Measurements from ENCODE around the gene BCL7C.
"Not testable (repeated sequence)": the region's sequence is repeated elsewhere in the genome, so short reads cannot be mapped to it uniquely, and the experiment has no call there.

DNA sequence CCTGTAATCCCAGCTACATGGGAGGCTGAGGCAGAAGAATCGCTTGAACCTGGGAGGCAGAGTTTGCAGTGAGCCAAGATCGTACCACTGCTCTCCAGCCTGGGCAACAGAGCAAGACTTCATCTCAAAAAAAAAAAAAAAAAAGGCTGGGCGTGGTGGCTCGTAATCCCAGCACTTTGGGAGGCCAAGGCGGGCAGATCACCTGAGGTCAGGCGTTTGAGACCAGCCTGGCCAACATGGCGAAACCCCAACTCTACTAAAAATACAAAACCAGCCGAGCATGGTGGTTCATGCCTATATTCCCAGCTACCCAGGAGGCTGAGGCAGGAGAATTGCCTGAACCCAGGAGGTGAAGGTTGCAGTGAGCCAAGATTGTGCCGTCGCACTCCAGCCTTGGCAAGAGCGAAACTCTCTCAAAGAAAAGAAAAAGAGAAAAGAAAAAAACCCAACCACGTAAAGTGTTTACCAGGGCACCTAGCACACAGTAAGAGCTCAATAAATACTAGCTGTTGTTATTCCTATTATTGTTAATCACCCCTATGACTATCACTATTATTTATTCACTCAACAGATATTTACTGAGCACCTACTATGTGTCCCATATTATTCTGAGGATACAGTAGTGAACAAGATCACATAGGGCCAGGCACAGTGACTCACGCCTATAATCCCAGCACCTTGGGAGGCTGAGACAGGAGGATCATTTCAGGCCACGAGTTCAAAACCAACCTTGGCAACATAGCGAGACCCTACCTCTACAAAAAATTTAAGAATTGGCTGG, 2.6 kb downstream of the BCL7C start:
- TF ChIP-seq, protein P1, sequence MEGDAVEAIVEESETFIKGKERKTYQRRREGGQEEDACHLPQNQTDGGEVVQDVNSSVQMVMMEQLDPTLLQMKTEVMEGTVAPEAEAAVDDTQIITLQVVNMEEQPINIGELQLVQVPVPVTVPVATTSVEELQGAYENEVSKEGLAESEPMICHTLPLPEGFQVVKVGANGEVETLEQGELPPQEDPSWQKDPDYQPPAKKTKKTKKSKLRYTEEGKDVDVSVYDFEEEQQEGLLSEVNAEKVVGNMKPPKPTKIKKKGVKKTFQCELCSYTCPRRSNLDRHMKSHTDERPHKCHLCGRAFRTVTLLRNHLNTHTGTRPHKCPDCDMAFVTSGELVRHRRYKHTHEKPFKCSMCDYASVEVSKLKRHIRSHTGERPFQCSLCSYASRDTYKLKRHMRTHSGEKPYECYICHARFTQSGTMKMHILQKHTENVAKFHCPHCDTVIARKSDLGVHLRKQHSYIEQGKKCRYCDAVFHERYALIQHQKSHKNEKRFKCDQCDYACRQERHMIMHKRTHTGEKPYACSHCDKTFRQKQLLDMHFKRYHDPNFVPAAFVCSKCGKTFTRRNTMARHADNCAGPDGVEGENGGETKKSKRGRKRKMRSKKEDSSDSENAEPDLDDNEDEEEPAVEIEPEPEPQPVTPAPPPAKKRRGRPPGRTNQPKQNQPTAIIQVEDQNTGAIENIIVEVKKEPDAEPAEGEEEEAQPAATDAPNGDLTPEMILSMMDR (IDR thresholded peaks at IDR 0.05), result not testable (repeated sequence)
- not testable (repeated sequence) for TF ChIP-seq POLR2AphosphoS5 (IDR thresholded peaks at IDR 0.05; ENCODE audit: low read depth, low read length); SIN3A (IDR thresholded peaks at IDR 0.05; ENCODE audit: borderline replicate concordance, insufficient read depth, low read depth, low read length); TCF7L2 (IDR thresholded peaks at IDR 0.05; ENCODE audit: low read depth, low read length)
- TF ChIP-seq, protein P2, sequence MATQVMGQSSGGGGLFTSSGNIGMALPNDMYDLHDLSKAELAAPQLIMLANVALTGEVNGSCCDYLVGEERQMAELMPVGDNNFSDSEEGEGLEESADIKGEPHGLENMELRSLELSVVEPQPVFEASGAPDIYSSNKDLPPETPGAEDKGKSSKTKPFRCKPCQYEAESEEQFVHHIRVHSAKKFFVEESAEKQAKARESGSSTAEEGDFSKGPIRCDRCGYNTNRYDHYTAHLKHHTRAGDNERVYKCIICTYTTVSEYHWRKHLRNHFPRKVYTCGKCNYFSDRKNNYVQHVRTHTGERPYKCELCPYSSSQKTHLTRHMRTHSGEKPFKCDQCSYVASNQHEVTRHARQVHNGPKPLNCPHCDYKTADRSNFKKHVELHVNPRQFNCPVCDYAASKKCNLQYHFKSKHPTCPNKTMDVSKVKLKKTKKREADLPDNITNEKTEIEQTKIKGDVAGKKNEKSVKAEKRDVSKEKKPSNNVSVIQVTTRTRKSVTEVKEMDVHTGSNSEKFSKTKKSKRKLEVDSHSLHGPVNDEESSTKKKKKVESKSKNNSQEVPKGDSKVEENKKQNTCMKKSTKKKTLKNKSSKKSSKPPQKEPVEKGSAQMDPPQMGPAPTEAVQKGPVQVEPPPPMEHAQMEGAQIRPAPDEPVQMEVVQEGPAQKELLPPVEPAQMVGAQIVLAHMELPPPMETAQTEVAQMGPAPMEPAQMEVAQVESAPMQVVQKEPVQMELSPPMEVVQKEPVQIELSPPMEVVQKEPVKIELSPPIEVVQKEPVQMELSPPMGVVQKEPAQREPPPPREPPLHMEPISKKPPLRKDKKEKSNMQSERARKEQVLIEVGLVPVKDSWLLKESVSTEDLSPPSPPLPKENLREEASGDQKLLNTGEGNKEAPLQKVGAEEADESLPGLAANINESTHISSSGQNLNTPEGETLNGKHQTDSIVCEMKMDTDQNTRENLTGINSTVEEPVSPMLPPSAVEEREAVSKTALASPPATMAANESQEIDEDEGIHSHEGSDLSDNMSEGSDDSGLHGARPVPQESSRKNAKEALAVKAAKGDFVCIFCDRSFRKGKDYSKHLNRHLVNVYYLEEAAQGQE (IDR thresholded peaks at IDR 0.05; ENCODE audit: insufficient read depth in 1 of 2, low read depth in 2 of 2, low read length in 1 of 2), result not testable (repeated sequence)
